ENCODE measurements around the gene CELF5.
"Not testable (repeated sequence)": the region's sequence is repeated elsewhere in the genome, so short reads cannot be mapped to it uniquely, and the experiment has no call there.

Gene CELF5

DNA sequence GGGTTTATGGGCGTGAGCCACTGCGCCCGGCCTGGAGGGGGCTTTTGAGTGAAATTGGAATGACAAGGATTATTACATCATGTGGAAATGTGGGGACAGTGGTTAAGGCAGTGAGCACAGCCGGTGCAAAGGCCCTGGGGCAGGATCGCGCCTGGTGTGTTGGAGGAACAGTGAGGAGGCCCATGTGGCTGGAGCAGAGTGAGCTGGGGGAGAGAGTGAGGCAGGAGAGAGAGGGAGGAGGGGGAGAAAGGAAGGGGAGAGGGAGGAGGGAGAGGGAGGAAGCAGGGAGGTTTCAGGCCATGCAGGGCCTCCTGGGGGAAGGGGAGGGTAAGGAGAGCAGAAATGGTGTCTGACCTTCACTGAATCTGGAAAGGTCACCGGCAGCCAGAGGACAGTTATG, 11.3 kb upstream of the CELF5 start:
- Histone ChIP-seq H3K36me3 (peaks cover 3% of the 10 kb centered on the region; the same call in 1 of the 2 replicates), H3K9me3 (ENCODE audit: severe bottlenecking) (no peaks in the 10 kb centered on the region), H3K4me3 (ENCODE audit: low read depth, low read length) (no peak overlapping the region), H3K27me3 (ENCODE audit: insufficient read depth, low read depth, severe bottlenecking) (no peaks in the 10 kb centered on the region), H3K27ac (no peak overlapping the region)
- no peak for DNase-seq
- TF ChIP-seq, protein P1, sequence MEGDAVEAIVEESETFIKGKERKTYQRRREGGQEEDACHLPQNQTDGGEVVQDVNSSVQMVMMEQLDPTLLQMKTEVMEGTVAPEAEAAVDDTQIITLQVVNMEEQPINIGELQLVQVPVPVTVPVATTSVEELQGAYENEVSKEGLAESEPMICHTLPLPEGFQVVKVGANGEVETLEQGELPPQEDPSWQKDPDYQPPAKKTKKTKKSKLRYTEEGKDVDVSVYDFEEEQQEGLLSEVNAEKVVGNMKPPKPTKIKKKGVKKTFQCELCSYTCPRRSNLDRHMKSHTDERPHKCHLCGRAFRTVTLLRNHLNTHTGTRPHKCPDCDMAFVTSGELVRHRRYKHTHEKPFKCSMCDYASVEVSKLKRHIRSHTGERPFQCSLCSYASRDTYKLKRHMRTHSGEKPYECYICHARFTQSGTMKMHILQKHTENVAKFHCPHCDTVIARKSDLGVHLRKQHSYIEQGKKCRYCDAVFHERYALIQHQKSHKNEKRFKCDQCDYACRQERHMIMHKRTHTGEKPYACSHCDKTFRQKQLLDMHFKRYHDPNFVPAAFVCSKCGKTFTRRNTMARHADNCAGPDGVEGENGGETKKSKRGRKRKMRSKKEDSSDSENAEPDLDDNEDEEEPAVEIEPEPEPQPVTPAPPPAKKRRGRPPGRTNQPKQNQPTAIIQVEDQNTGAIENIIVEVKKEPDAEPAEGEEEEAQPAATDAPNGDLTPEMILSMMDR (IDR thresholded peaks at IDR 0.05; ENCODE audit: low read depth, low read length) = no peak

DNA sequence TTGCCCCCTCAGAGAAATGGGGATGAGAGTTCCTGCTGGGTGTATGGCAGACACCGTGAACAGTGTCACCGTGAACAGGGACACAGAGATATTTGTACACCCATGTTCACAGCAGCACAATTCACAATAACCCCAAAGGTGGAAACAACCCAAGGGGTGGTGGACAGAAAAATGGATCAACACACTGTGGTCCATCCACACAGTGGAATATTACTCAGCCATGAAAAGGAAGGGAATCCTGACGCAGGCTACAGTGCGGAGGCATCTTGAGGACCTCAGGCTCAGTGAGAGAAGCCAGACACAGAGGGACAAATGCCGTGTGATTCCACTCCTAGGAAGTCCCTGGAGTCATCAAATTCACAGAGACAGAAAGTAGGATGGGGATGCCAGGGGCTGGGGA, 7.6 kb upstream of the CELF5 start:
- H3K4me3 ChIP-seq (ENCODE audit: low read depth, low read length) = no peak overlapping the region
- H3K27ac ChIP-seq = no peak overlapping the region
- no peaks in the 10 kb centered on the region for H3K9me3 ChIP-seq (ENCODE audit: severe bottlenecking)
- DNase-seq = no peak
- TF ChIP-seq, protein P1 (IDR thresholded peaks at IDR 0.05; ENCODE audit: low read depth, low read length) = no peak
- no peaks in the 10 kb centered on the region for H3K27me3 ChIP-seq (ENCODE audit: insufficient read depth, low read depth, severe bottlenecking)
- H3K36me3 ChIP-seq = no peaks in the 10 kb centered on the region

DNA sequence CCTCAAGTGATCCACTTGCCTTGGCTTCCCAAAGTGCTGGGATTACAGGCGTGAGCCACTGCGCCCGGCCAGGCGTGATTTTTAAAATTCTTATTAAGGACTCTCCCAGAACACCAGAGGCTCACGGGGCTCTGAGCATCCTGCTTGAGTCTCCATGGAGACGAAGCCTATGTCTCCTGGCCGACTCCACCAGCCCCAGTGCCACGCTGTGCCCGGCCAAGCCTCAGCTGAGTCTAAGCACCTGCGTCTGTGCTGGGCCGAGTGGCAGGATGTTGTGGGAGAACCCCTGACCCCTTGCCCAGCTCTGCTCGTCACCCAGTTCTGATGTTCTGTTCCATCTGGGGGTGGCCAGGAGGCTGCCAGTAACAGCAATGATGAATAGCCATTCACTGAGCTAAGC, 3.9 kb upstream of the CELF5 start:
- DNase-seq = no peak
- TF ChIP-seq, protein P1 (IDR thresholded peaks at IDR 0.05; ENCODE audit: low read depth, low read length) = no peak

DNA sequence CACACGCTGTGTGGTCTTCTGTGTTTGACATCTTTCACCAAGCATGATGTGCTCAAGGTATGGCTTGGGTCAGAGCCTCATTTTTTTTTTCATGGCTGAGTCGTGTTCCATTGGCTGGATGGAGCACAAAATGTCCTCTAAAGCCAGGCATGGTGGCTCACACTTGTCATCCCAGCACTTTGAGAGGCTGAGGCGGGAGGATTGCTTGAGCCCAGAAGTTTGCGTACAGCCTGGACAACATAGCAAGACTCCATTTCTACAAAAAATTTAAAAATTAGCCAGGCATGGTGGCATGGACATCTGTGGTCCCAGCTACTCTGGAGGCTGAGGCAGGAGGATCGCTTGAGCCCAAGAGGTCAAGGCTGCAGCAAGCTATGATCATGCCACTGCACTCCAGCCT, 2.9 kb upstream of the CELF5 start:
- H3K4me3 ChIP-seq (ENCODE audit: low read depth, low read length); H3K27ac ChIP-seq; H3K9me3 ChIP-seq (ENCODE audit: severe bottlenecking); H3K36me3 ChIP-seq; DNase-seq; H3K27me3 ChIP-seq (ENCODE audit: insufficient read depth, low read depth, severe bottlenecking): not testable (repeated sequence)

More for the DNA sequence above, 3.9 kb upstream of the CELF5 start:
- Histone ChIP-seq H3K27me3 (ENCODE audit: insufficient read depth, low read depth, severe bottlenecking) (no peaks in the 10 kb centered on the region), H3K36me3 (no peaks in the 10 kb centered on the region), H3K9me3 (ENCODE audit: severe bottlenecking) (no peaks in the 10 kb centered on the region), H3K4me3 (ENCODE audit: low read depth, low read length) (no peak overlapping the region), H3K27ac (no peak overlapping the region)

DNA sequence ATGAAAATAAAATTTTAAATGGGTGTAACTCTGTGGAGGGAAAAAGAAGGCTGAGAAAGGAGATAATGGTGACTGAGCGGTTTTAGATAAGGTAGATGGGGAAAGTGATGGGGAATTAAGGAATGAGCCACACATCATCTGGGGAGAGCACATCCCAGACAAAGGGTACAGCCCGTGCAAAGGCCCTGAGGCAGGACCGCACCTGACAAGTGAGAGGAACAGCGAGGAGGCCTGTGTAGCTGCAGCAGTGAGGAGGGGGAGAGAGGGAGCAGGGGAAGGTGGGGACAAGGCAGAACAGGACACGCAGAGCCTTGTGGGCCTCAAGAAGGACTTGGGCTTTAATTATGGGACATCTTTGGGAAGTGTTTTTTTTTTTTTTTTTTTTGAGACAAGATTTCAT, 1.8 kb upstream of the CELF5 start:
- H3K36me3 ChIP-seq = no peaks in the 10 kb centered on the region
- H3K4me3 ChIP-seq (ENCODE audit: low read depth, low read length) = no peak overlapping the region
- TF ChIP-seq, protein P1 (IDR thresholded peaks at IDR 0.05; ENCODE audit: low read depth, low read length) = no peak
- H3K27me3 ChIP-seq (ENCODE audit: insufficient read depth, low read depth, severe bottlenecking) = no peaks in the 10 kb centered on the region
- no peak for DNase-seq
- H3K9me3 ChIP-seq (ENCODE audit: severe bottlenecking) = no peaks in the 10 kb centered on the region
- no peak overlapping the region for H3K27ac ChIP-seq

DNA sequence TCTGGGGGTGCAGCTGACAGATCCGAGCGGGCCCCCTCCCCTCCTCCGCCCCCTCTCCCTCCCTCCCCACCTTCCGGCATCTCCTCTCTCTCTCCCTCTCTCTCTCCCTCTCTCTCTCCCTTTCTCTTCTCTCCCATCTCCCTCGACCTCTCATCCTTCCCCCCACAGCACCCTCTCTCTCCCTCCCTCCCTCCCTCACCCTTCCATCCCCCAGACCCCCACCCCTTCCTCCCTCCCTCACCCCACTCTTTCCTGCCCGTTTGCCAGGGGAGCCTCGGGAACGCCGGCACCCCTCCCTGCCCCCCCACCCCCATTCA, 666 bp downstream of the CELF5 start:
- no peak for DNase-seq
- TF ChIP-seq, protein P1 (IDR thresholded peaks at IDR 0.05; ENCODE audit: low read depth, low read length) = no peak
- no peaks in the 10 kb centered on the region for H3K27me3 ChIP-seq (ENCODE audit: insufficient read depth, low read depth, severe bottlenecking)
- no peak overlapping the region for H3K27ac ChIP-seq
- no peaks in the 10 kb centered on the region for H3K36me3 ChIP-seq
- no peaks in the 10 kb centered on the region for H3K9me3 ChIP-seq (ENCODE audit: severe bottlenecking)
- no peak overlapping the region for H3K4me3 ChIP-seq (ENCODE audit: low read depth, low read length)

All from WERI-Rb-1 (cell line).